AG04450 (cell line): ENCODE results near the gene ASB6. TPM values are rescaled to one million over a fixed set of nuclear protein-coding genes. Genes with fewer than 3 reads are reported as not detected.
"Not testable (repeated sequence)": the region's sequence is repeated elsewhere in the genome, so short reads cannot be mapped to it uniquely, and the experiment has no call there.

ENCODE experiments used
- CTCF ChIA-PET: fragments of 300-600, 350-600 bp; formaldehyde crosslinking; extraction: SDS; loops from one replicate; lab custom pipeline; 2022; ENCODE audit warnings: antibody characterized with exemption, inconsistent platforms; lab: Charles Lee
- POLR2A ChIA-PET: fragments of 350-600 bp; formaldehyde crosslinking; extraction: SDS; loops from one replicate; lab custom pipeline; 2021; ENCODE audit warnings: antibody characterized with exemption, inconsistent platforms; lab: Yijun Ruan, JAX
- DNase-seq: peaks from one replicate; pipeline ENCODE4 v3.0.0-alpha.2; 2011; ENCODE audit warnings: low read depth, low spot score
- H3K27ac ChIP-seq: one replicate; pipeline ENCODE4 v1.5.1; 2012; ENCODE audit warnings: low read depth, low read length, control low read depth
- H3K27me3 ChIP-seq: one replicate; pipeline ENCODE4 v1.6.0; 2012; ENCODE audit warnings: low read length; ENCODE audit not compliant: control insufficient read depth, insufficient read depth
- H3K4me3 ChIP-seq: 2 replicates; pipeline ENCODE4 v1.5.1; 2011; ENCODE audit warnings: mild to moderate bottlenecking, low read depth, low read length, control low read depth
- H3K9me3 ChIP-seq: 2 replicates; pipeline ENCODE4 v1.5.1; 2012; ENCODE audit warnings: low read length; ENCODE audit not compliant: control insufficient read depth, insufficient read depth
- CTCF ChIP-seq: IDR thresholded peaks from 2 replicates; pipeline ENCODE4 v1.5.1; 2011; ENCODE audit warnings: low read depth, low read length, control low read depth, inconsistent platforms
- polyA plus RNA-seq: library from polyadenylated mRNA; depleted of rRNA; stranded (reverse); fragments of >200 nt; gene quantifications from 2 replicates; pipeline ENCODE4 v1.2.3, GENCODE V29; 2011

ASB6 gene
- polyA plus RNA-seq, 1 experiment: 11.6 TPM

GRCh38 chr9:129665814-129666520 is 24.0 kb upstream of the ASB6 start:
- CTCF ChIA-PET: interaction anchor here (0.9 to 1.1 kb wide), 2 partner anchors 60 to 61 kb away, joined by 3 to 6 read pairs; no protein-coding TSS in a partner anchor
- Histone ChIP-seq H3K27me3 (no peaks in the 10 kb centered on the region), H3K4me3 (peak overlapping the region; percentile 75), H3K9me3 (no peaks in the 10 kb centered on the region; the same call in 1 of the 2 replicates), H3K27ac (no peak overlapping the region)
- no peak for TF ChIP-seq CTCF
- POLR2A ChIA-PET: interaction anchor here (0.6 to 1.0 kb wide), 3 partner anchors 15 to 46 kb away, joined by 3 to 4 read pairs (median 3); no protein-coding TSS in a partner anchor
- no peak for DNase-seq

GRCh38 chr9:129665389-129665775 is 23.4 kb upstream of the ASB6 start, which contains the start of gene PRRX2:
TSS of gene PRRX2 (plus strand) at chr9:129665647. CDS start at chr9:129665868, 221 bp downstream.
- no peaks in the 10 kb centered on the region; the same call in 1 of the 2 replicates for H3K9me3 ChIP-seq
- no peak for DNase-seq
- CTCF ChIA-PET: interaction anchor here (1.1 kb wide), 1 partner anchor 62 kb away, joined by 6 read pairs; no protein-coding TSS in a partner anchor
- no peaks in the 10 kb centered on the region for H3K27me3 ChIP-seq
- peak within 1 kb of the TSS; percentile 75 for H3K4me3 ChIP-seq
- no peak for TF ChIP-seq CTCF
- POLR2A ChIA-PET: interaction anchor here (1.0 kb wide), 1 partner anchor 47 kb away, joined by 4 read pairs; no protein-coding TSS in a partner anchor
- H3K27ac ChIP-seq: no peak within 1 kb of the TSS

- Histone ChIP-seq H3K9me3 (no peaks in the 10 kb centered on the region; the same call in 1 of the 2 replicates), H3K4me3 (peak overlapping the region; percentile 75), H3K27me3 (no peaks in the 10 kb centered on the region), H3K27ac (no peak overlapping the region)
- no peak for DNase-seq
- ChIA-PET CTCF (no interaction called here), POLR2A (interaction anchor here (0.6 to 1.0 kb wide), 2 partner anchors 47 to 529 kb away, joined by 3 to 4 read pairs; no protein-coding TSS in a partner anchor)
- no peak for TF ChIP-seq CTCF
These were observed 22.9 kb upstream of the ASB6 start for GRCh38 chr9:129664746-129665388.

GRCh38 chr9:129662239-129662638 is 20.3 kb upstream of the ASB6 start:
- H3K9me3 ChIP-seq, POLR2A ChIA-PET, H3K27ac ChIP-seq, H3K4me3 ChIP-seq, DNase-seq, H3K27me3 ChIP-seq: not testable (repeated sequence)
- CTCF ChIA-PET: interaction anchor here (0.6 to 2.0 kb wide), 5 partner anchors 20 to 489 kb away, joined by 3 to 9 read pairs (median 3); no protein-coding TSS in a partner anchor

- DNase-seq: no peak
- Histone ChIP-seq H3K27ac (no peak overlapping the region), H3K9me3 (no peaks in the 10 kb centered on the region), H3K4me3 (no peak overlapping the region), H3K27me3 (no peaks in the 10 kb centered on the region)
- POLR2A ChIA-PET: no interaction called here
- TF ChIP-seq CTCF: no peak
- CTCF ChIA-PET: interaction anchor here (1.4 to 2.0 kb wide), 3 partner anchors 66 to 123 kb away, joined by 5 to 9 read pairs (median 6); no protein-coding TSS in a partner anchor
These were observed 19.1 kb upstream of the ASB6 start for GRCh38 chr9:129661029-129661428.
